OCI-LY3 (cell line): ENCODE measurements around the gene MEX3D.

Source experiments
- H2AFZ ChIP-seq: fragments of 200-600, 300-600 bp; shearing (Covaris generic); 2 replicates; pipeline ENCODE4 v1.6.0; 2014; ENCODE audit warnings: antibody characterized with exemption, low read depth, low read length
- H3K27ac ChIP-seq: fragments of 200-600, 300-600 bp; sonication (generic); 2 replicates; pipeline ENCODE4 v1.5.1; 2014; ENCODE audit warnings: mild to moderate bottlenecking, low read length, moderate library complexity, mixed read lengths
- H3K27me3 ChIP-seq: fragments of 200-600, 300-600 bp; sonication (generic); 2 replicates; pipeline ENCODE4 v1.6.1; 2014; ENCODE audit warnings: low read depth, low read length, mixed read lengths
- H3K36me3 ChIP-seq: fragments of 200-600, 300-600 bp; sonication (generic); replicated peaks from 2 replicates; pipeline ENCODE3; 2014; ENCODE audit warnings: low read depth, low read length, mixed read lengths
- H3K4me1 ChIP-seq: fragments of 300-600, 200-600 bp; sonication (generic); 2 replicates; pipeline ENCODE4 v1.6.1; 2014; ENCODE audit warnings: low read length, mixed read lengths
- H3K4me2 ChIP-seq: fragments of 200-600, 300-600 bp; sonication (generic); 2 replicates; pipeline ENCODE4 v1.6.1; 2014; ENCODE audit warnings: low read length, mixed read lengths
- H3K4me3 ChIP-seq: fragments of 300-600, 200-600 bp; sonication (generic); 2 replicates; pipeline ENCODE4 v1.5.1; 2014; ENCODE audit warnings: antibody characterized with exemption, mild to moderate bottlenecking, low read length, moderate library complexity
- H3K79me2 ChIP-seq: fragments of 300-600, 200-600 bp; shearing (Covaris generic); 2 replicates; pipeline ENCODE4 v1.6.1; 2014; ENCODE audit warnings: mild to moderate bottlenecking, low read length, mixed read lengths
- H3K9ac ChIP-seq: fragments of 300-600, 200-600 bp; shearing (Covaris generic); 2 replicates; pipeline ENCODE4 v1.6.0; 2014; ENCODE audit warnings: mild to moderate bottlenecking, low read length, moderate library complexity
- H3K9me3 ChIP-seq: fragments of 200-600, 300-600 bp; shearing (Covaris generic); 2 replicates; pipeline ENCODE4 v1.6.1; 2014; ENCODE audit warnings: low read length, mixed read lengths; ENCODE audit not compliant: insufficient read depth
- H4K20me1 ChIP-seq: fragments of 200-600, 300-600 bp; sonication (generic); 2 replicates; pipeline ENCODE4 v1.6.1; 2016; ENCODE audit warnings: low read length, mixed read lengths; ENCODE audit not compliant: insufficient read depth
- EZH2phosphoT487 ChIP-seq: fragments of 200-600 bp; shearing (Covaris generic); IDR thresholded peaks from 2 replicates; pipeline ENCODE4 v1.6.1; 2018; ENCODE audit warnings: antibody characterized with exemption, mixed run types, low read depth
- TF ChIP-seq, protein P1 (sequence below): fragments of 200-600, 300-600 bp; sonication (generic); IDR thresholded peaks from 2 replicates; pipeline ENCODE4 v1.5.1; 2014; ENCODE audit warnings: antibody characterized with exemption, low read length, low read depth

MEX3D gene

DNA sequence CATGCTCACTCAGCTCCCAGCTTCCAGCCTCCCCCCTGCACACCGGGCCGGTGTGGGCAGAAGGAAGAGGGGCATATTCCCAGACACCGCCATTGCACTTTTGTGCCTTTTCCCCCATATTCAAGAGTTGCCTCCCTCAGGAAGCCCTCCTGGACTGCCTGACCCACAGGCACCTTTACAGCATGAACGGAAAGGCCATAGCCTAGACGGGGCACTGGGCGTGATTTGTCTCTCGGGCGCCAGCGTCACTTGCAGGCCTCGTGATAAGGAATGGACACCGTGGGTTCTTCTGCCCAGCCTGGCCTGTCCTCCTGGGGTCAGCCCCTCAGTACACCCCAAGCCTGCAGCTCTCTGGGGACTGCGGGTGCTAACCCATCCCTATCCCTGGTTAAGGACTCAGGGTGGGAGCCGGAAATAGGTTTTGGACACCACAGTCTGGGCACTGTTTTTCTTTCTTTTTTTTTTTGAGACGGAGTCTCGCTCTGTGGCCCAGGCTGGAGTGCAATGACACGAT lies 38.1 kb upstream of the MEX3D start:
- Histone ChIP-seq H3K36me3 (peaks cover 40% of the 10 kb centered on the region), H3K27ac (peak overlapping the region; percentile 80), H3K9ac (peak overlapping the region; percentile 70), H3K4me2 (peak overlapping the region; percentile 91), H4K20me1 (peaks cover 13% of the 10 kb centered on the region), H3K4me1 (peaks cover 13% of the 10 kb centered on the region), H2AFZ (no peak overlapping the region; the same call in 1 of the 2 replicates), H3K9me3 (no peaks in the 10 kb centered on the region), H3K4me3 (peak overlapping the region; percentile 76), H3K27me3 (no peaks in the 10 kb centered on the region), H3K79me2 (peaks cover 41% of the 10 kb centered on the region)
- TF ChIP-seq, protein P1, sequence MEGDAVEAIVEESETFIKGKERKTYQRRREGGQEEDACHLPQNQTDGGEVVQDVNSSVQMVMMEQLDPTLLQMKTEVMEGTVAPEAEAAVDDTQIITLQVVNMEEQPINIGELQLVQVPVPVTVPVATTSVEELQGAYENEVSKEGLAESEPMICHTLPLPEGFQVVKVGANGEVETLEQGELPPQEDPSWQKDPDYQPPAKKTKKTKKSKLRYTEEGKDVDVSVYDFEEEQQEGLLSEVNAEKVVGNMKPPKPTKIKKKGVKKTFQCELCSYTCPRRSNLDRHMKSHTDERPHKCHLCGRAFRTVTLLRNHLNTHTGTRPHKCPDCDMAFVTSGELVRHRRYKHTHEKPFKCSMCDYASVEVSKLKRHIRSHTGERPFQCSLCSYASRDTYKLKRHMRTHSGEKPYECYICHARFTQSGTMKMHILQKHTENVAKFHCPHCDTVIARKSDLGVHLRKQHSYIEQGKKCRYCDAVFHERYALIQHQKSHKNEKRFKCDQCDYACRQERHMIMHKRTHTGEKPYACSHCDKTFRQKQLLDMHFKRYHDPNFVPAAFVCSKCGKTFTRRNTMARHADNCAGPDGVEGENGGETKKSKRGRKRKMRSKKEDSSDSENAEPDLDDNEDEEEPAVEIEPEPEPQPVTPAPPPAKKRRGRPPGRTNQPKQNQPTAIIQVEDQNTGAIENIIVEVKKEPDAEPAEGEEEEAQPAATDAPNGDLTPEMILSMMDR, result no peak
- no peak for TF ChIP-seq EZH2phosphoT487

DNA sequence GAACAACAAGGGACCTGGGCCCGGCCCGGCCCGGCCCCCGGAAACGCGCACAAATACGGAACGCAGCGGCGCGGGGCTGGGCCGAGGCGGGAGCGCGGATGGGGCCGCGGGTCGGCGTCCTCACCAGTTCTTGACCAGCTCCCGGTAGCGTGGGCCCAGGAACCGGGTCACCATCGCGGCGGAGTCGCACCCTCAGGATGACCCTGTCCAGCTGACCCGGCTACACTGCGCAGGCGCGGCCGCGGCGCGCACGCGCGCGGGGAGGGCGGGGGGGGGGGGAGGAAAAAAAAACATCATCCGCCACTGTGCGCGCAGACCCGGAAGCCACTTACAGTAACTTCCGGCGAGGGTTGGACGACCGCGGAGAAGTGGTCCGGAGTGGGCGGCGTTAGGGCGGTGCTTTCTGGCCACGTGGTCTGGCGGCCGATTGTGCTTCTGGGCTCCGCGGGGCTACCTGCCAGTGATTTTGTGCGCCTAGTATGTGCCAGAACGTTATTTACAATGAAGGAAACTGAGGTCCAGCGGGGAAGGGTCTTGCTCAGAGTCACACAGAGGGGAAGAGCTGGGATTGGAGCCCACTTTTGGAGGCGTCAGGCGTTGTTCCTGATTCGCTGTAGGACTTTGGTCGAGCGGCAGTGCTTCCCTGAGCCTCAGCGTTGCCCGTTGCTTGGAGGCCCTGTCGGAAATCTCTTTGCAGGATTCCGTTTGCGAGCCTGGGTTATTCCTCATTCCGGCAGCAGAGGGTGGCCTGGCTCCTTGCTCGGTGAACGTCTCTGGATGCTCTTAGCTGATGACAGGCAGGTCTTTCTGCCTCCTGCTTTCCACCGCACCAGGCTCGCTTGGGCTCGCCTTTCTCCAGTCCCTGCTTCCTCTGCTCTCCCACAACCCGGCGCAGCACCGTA lies 37.4 kb upstream of the MEX3D start, which contains the start of gene UQCR11:
Gene UQCR11 (minus strand): TSS at position 227 of the 902 bp plus-strand sequence. CDS start 53 bp downstream, at position 174.
- Histone ChIP-seq H3K4me1 (peaks cover 13% of the 10 kb centered on the region), H2AFZ (peak within 1 kb of the TSS; percentile 45; the same call in 1 of the 2 replicates), H3K27ac (peak within 1 kb of the TSS; percentile 80)

DNA sequence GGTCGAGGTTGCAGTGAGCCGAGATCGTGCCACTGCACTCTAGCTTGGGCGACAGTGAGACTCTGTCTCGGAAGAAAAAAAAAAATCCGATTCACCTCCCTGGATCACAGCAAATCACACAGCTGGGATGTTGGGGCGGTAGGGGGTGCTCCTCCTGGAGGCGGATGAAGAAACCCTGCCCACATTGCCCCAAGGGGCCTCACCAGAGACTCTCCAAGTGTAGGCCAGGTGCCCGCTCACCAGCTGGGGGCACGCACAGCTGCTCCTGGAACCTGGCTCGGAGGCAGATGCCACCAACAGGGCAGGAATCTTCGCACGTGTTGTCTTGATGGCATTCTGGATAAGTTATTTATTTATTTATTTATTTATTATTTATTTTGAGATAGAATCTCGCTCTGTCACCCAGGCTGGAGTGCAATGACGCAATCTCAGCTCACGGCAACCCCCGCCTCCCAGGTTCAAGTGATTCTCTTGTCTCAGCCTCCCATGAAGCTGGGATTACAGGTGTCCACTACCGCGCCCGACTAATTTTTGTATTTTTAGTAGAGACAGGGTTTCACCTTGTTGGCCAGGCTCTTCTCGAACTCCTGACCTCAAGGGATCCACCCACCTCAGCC lies 34.1 kb upstream of the MEX3D start:
- peaks cover 13% of the 10 kb centered on the region for H3K4me1 ChIP-seq
- no peak overlapping the region for H3K9ac ChIP-seq
- no peak overlapping the region for H2AFZ ChIP-seq
- TF ChIP-seq EZH2phosphoT487, result no peak
- TF ChIP-seq, protein P1, result no peak
- H4K20me1 ChIP-seq, result peaks cover 19% of the 10 kb centered on the region
- peaks cover 66% of the 10 kb centered on the region for H3K79me2 ChIP-seq
- no peak overlapping the region for H3K4me2 ChIP-seq
- no peak overlapping the region for H3K27ac ChIP-seq
- H3K9me3 ChIP-seq, result no peaks in the 10 kb centered on the region
- peaks cover 39% of the 10 kb centered on the region for H3K36me3 ChIP-seq
- H3K27me3 ChIP-seq, result no peaks in the 10 kb centered on the region
- no peak overlapping the region for H3K4me3 ChIP-seq

More for the DNA sequence above, 37.4 kb upstream of the MEX3D start, which contains the start of gene UQCR11:
- Histone ChIP-seq H3K9me3 (no peaks in the 10 kb centered on the region), H3K79me2 (peaks cover 48% of the 10 kb centered on the region), H3K4me3 (peak within 1 kb of the TSS; percentile 80), H3K4me2 (peak within 1 kb of the TSS; percentile 91), H3K9ac (peak within 1 kb of the TSS; percentile 94), H4K20me1 (peaks cover 13% of the 10 kb centered on the region), H3K27me3 (no peaks in the 10 kb centered on the region), H3K36me3 (peaks cover 34% of the 10 kb centered on the region)
- TF ChIP-seq, protein P1, result peak; percentile 60
- no peak for TF ChIP-seq EZH2phosphoT487

DNA sequence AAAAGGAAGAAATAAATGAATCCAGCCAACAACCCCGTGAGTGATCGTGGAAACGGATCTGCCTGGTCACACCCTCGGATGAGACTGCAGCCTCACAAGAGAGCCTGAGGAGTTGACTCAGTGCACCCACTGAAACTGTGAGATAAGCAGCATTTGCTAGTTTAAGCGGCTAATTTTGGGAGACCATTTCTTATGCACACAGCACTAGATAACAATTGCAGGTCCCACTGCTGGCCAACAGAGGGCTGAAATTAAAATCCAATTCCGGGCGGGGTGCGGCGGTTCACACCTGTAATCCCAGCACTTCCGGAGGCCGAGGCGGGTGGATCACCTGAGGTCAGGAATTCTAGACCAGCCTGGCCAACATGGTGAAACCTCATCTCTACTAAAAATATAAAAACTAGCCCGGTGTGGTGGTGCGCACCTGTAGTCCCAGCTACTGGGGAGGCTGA lies 33.5 kb upstream of the MEX3D start:
- Histone ChIP-seq H4K20me1 (peaks cover 19% of the 10 kb centered on the region), H3K4me1 (peaks cover 11% of the 10 kb centered on the region), H3K9me3 (no peaks in the 10 kb centered on the region), H3K4me2 (no peak overlapping the region), H2AFZ (no peak overlapping the region), H3K79me2 (peaks cover 66% of the 10 kb centered on the region), H3K36me3 (peaks cover 40% of the 10 kb centered on the region), H3K27ac (no peak overlapping the region), H3K4me3 (no peak overlapping the region), H3K9ac (no peak overlapping the region), H3K27me3 (no peaks in the 10 kb centered on the region)
- TF ChIP-seq EZH2phosphoT487, result no peak
- TF ChIP-seq, protein P1, result no peak
